Activated T-helper 9 cell treated with anti-CD3 and anti-CD28 coated beads, Interleukin-2, amount 50 U/mL, for 16 hours (primary cell): ENCODE data around the gene SURF2.
"Not testable (repeated sequence)": the region's sequence is repeated elsewhere in the genome, so short reads cannot be mapped to it uniquely, and the experiment has no call there.

ENCODE experiments used
- DNase-seq: peaks from one replicate; pipeline ENCODE4 v3.0.0-alpha.2; 2020; ENCODE audit warnings: low read depth

Gene SURF2

DNA sequence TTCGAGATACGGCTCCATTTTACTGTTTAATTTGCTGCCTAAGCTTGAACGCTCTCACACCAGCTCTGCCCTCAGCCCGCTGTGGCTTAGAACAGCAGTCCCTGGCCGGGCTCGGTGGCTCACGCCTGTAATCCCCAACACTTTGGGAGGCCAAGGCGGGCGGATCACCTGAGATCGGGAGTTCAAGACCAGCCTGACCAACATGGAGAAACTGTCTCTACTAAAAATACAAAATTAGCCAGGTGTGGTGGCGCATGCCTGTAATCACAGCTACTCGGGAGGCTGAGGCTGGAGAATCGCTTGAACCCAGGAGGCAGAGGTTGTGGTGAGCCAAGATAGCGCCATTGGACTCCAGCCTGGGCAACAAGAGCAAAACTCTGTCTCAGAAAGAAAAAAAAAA lies 20.9 kb downstream of the SURF2 start:
- DNase-seq = not testable (repeated sequence)

GRCh38 chr9:133377721-133378216 lies 21.4 kb downstream of the SURF2 start:
- no peak for DNase-seq

DNA sequence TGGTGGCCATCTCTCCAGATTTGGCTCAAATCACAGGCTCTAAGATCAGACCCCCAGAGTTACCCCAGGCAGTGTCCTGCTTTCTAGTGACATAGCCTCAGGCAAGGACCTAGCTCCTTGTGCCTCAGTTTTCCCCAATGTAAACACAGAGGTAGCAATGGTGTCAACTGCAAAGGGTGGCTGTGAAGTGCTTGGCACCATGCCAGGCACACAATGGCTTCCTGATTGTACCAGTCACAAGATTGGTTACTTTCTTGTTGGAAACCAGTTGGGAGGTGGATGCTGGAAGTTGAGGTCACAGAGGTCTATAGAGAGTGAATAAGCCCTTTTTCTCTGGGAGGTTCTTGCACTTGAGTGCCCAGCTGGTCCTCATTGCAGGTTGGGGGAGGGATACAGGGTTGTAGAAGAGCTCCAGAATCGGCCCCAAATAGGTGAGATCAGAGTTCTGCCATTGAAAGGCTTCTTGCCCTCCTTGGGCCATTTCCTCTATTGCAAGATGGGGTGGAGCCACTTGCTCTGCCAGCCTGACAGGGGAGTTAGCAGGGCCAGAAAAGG lies 22.1 kb downstream of the SURF2 start:
- DNase-seq = no peak

DNA sequence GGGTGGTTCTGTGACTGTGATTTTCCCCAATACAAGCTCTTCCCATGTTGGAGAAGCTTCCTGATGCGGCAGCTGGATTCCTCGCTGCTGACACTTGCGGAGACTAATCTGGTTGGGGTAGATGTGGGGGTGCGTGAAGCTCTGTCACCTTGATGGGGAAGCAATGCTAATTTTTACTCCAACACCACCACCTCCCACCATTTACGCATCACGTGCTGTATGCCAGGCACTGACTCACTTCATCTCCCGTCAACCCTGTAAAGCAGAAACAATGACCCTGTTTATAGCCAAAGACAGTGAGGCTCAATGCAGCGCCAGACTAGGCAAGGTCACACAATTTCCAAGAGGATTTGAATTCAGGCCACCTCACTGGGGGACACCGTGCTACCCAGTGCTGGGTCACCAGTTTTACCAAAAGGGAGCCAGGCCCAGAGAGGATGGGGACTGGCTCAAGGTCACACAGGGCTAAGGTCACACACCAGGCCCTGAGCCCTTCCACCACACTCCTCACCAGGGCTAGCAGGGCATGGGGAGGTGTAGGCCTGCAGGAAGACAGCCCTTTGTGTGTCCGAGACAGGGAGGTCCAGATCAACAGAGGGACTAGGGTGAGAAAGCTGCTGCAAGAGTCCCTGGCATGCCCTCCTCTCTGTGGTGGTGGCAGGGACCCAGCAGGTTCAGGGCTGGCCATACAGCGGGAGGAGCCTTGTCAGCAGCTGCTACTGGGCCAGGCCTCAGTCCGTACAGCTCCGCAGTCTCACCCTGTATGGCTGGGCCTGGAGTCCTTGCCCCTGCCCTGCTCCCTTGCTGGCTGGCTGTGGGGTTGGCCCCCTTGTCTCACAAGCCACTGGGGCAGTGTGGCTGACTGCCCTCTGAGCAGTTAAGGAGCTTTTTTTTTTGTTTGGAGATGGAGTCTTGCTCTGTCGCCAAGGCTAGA lies 23.1 kb downstream of the SURF2 start:
- no peak for DNase-seq

- DNase-seq = no peak
Measured at GRCh38 chr9:133380734-133381133, 24.4 kb downstream of the SURF2 start.

DNA sequence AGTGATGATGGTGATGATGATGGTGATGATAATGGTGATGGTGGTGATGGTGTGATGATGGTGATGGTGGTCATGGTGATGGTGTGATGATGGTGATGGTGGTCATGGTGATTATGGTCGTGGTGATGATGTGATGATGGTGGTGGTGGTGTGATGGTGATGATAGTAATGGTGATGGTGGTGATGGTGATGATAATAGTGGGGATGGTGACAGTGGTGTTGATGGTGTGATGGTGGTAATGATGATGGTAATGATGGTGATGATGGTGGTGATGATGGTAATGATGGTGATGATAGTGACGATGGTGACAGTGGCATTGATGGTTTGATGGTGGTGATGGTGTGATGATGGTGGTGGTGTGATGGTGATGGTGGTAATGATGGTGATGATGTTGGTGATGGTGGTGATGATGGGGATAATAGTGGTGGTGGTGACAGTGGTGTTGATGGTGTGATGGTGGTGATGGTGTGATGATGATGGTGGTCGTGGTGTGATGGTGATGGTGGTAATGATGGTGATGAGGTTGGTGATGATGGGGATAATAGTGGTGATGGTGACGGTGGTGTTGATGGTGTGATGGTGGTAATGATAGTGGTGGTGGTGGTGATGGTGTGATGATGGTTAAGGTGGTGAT lies 26.3 kb downstream of the SURF2 start:
- no peak for DNase-seq

DNA sequence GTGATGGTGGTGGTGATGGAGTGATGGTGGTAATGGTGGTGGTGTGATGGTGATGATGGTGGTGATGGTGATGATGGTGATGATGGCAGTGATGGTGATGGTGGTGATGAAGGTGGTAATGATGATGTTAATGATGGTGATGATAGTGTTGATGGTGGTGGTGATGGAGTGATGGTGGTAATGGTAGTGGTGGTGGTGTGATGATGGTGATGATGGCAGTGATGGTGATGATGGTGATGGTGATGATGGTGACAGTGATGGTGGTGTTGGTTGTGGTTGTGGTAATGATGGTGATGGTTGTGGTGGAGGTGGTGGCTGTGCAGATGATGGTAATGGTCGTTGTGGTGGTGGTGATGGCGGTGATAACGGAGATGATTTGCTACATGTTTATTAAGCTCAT lies 27.1 kb downstream of the SURF2 start:
- DNase-seq = no peak

DNA sequence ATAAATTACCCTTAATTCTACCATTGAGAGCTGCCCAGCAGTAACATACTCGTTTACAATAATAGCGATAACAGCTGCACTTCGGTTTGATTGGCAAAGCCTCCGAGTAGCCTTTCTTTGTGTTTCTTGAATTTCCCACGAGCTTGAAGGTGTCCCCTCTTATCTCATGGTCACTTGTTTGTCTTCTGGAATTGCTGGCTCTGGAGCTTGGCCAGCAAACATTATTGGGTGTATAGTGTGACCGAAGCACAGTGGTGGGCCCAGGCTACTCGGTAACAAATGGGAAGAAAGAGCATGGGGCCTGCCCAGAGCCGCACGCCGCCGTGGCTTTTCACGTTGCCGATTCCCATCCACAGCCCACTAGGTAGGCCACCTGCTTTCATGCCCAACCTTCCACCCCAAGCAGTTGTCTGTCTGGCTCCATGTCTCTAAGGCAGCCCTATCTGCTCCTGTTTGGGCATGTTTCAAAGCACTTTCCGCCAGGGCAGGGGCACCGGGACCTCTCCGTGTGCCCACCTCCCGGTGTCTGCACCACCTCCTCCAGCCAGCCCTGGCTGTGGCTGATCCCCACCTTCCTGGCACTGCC lies 28.5 kb downstream of the SURF2 start:
- no peak for DNase-seq

DNA sequence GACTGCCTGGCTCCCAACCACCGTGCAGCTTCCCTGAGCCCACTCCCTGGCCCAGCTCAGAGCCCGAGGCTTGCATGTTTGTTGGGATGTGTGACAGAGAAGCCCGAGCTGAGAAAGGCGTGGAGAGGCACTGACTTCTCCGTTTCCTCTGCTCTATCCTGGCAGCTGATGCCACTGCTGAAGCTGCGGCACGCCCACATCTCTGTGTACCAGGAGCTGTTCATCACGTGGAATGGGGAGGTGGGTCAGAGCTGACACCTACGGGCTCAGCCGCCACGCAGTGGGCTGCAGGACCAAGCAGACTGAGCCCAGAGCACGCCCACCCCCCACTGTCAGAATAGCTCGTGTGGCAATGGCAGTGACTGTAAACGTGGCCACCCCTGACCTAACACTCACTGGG lies 29.1 kb downstream of the SURF2 start:
- DNase-seq = no peak

DNA sequence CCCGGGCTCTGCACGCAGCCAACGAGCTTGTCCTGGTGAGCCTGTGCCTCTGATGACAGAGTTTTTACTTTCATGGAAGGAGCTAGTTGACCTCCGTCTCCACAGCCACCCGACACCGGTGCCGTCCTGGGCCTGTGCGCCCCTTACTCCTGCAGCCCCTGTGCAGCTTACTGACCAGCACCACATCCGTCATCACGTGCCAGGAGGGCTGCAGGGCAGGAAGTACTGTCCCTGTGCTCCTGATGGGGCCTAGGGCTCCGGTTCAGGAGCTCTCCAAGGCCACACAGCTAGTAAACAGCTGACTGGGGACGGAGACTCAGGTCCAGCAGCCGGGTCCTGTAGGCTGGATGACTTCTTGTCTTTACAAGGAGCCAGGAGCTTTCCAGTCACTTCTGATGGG lies 30.0 kb downstream of the SURF2 start:
- no peak for DNase-seq

GRCh38 chr9:133387680-133388079 lies 31.3 kb downstream of the SURF2 start:
- DNase-seq = no peak

GRCh38 chr9:133389025-133389557 lies 32.7 kb downstream of the SURF2 start:
- no peak for DNase-seq

DNA sequence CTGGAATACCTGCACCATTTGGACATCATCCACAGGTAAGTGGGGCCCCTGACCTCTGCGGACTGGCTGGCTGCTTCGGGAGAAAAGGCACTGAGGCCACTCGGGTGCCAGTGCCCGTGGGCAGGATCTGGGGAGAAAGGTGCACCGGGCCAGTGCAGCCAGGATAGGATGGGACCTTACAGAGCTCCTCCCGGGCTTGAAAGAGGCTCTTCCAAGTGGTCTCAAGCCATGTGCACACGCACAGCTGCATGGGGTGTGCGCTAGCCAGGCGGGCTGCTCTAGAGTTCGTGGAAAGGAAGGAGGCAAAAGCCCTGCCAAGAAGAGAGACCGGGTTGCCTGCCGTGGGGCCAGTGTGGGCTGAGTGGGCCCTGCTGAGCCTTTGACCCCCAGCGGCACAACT lies 33.2 kb downstream of the SURF2 start:
- no peak for DNase-seq

DNA sequence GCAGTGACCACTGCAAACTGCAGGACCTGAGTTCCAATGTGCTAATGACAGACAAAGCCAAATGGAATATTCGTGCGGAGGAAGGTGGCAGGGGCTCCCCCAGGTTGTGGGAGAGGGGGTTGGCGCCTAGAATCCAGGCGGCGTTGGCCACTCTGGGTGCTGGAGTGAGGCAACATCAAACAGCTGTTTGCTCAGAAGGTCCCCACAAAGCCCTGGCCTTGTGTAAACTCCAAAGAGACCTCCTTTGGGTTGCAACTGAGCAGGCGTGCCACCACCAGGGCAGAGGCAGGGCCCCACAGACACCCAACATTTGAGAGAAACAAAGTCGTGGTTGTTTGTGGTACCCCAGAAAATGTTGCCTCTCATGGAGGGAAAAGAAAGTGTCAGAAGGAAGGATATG lies 34.4 kb downstream of the SURF2 start:
- no peak for DNase-seq

GRCh38 chr9:133391449-133391848 lies 35.1 kb downstream of the SURF2 start:
- not testable (repeated sequence) for DNase-seq

GRCh38 chr9:133392308-133392707 lies 36.0 kb downstream of the SURF2 start:
- DNase-seq = not testable (repeated sequence)

DNA sequence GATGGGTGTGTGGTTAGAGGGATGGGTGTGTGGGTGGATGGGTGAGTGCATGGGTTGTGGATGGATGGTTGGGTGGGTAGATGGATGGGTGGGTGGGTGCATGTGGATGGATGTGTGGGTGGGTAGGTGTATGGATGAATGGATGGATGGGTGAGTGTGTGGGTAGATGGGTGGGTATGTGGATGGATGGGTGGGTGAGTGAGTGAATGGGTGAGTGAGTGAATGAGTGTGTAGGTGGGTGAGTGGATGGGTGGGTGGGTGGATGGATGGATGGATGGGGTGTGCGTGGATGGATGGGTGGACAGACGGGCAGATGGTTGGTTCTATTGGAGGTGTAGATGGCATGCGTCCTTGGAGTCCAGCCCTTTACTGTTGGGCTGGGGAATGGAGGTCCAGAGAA lies 37.0 kb downstream of the SURF2 start:
- DNase-seq = no peak

DNA sequence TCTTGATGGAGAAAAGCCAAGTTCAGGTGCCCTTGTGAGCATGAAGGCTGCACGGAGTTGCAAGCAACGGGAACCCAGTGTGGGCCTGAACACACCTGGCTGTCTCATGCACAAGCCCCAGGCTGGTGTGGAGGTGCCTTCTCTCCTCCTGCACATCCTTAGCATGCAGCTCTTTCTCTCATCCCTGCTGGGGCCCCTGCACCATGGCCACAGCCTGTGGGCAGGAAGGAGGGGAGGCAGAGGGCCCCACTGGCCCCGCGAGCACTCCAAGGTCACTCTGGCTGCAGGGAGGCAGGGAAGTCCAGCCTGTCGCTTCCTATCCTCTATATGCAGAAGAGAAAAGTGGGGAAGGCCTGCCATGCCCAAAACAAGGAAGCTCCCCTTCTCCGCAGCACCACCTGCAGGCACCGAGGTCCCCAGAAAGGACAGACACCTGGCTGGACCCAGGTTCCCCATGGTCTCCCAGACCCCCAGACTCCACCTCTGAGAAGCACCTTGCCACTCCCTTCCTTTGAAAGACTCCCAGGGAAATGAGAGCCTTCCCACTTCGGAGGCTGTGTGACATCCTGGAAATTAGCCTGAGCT lies 38.4 kb downstream of the SURF2 start:
- DNase-seq = no peak

DNA sequence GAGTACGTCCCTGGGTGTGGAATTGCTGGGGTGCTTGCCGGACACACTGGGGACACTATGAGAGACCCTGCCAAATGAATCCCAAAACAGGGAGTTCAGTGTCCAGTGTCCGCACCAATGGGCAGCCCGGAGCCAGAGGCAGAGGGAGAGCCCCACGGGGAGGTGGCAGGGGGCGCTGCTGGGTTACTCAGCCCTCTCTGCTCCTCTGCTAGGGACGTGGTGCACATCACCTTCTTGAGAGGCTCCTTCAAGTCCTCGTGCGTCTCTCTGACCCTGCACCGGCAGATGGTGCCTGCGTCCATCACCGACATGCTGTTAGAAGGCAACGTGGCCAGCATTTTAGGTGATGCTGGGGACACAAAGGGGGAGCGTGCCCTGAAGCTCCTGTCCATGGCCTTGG lies 40.6 kb downstream of the SURF2 start:
- no peak for DNase-seq

DNA sequence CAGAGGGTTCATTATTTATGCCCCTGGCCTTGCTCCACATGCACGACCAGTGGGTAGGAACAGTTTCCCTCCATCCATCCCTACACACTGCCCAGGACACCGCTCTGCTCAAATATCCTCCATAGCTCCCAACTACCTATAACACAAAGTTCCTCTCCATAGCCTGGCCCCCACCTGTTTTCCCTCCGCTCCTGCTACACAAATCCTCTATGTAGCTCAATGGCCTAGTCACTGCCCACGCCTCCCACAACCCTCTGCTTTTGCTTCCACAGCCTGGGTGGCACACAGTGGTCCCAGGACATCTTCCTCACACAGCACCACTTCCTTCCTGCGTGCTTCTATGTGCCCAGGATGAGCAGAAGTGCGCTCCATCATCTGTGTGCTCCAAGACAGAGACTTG lies 41.0 kb downstream of the SURF2 start:
- DNase-seq = no peak

- DNase-seq = no peak
Measured at GRCh38 chr9:133397895-133398294, 41.5 kb downstream of the SURF2 start.

DNA sequence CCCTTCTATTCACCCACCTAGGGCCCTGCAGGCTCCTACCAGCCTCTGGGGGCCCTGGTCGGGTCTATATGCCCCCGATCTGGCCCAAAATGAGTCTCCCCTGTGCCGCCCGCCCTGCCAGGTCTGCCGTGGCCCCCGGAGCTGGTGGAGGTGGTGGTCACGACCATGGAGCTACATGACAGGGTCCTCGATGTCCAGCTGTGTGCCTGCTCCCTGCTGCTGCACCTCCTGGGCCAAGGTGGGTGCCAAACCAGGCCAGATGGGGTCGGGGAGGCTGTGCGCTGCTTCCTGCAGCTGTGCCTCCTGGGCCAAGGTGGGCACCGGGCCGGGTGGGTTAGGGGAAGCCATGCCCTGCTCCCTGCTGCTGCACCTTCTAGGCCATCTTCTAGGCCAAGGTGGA lies 43.9 kb downstream of the SURF2 start:
- no peak for DNase-seq
